Ramos (cell line): ENCODE results near the gene LSAMP.

Source experiments
- in situ Hi-C: fragments of 300-500 bp; cut with MboI; formaldehyde crosslinking; loops from one replicate; pipeline ENCODE4 v1.14.3; 2022; ENCODE audit warnings: low sequenced_read_pairs; ENCODE audit not compliant: unreplicated experiment

LSAMP gene

DNA sequence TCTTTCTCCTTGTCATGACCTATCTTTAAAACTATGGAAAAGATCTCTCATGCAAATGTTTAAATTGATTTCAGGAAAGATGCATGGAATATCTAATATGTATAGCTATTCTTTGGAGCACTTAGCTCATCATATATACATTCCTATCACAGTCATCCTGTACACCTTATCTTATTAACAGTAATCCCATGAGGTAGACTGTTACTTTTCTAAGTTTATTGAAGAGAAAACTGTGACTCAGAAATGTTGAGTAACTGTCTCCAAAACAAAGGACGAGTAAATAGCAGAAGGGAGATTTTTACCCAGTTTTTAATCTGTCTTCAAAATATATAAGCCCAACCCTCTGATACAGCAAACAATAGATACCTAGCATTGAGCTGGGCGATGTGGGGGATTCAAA lies 513.7 kb downstream of the LSAMP start:
- in situ Hi-C loops: no loop called here

DNA sequence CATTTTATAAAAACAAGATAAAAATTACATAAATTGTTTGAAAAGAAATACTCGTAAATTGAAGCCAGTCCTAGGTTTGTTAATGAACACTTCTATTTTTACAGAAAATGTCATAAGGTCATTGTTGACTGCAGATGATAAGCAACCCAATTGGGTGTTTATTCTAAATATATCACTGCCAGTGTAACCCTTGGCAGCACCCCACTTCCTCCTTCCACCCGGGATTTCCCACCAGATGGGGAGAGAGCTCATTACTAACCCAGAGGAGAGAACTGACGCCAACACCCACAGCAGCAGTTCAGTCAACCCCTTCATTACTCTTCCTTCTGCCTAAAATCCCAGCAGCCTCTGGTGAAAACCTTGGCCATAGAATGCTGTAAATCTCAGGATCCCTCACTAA lies 514.4 kb downstream of the LSAMP start:
- in situ Hi-C loops: no loop called here

DNA sequence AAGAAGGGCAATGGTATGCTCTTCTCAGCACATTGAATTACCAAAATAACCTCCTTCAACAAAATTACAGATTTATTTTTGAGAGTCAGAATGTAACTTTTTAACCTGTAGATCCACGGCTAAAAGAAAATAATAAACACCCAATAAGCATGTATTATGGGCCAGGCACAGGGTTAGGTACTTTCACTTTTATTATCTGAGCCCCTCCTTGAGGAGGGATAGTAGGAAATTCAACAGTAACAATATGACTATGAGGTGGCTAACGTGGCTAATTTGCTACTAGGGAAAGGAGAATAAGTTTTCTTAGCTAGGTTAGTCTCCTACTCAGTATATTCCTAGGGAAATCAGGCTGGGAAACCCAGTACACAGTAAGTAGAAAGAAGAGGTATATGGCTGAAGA lies 515.1 kb downstream of the LSAMP start:
- in situ Hi-C loops: no loop called here

DNA sequence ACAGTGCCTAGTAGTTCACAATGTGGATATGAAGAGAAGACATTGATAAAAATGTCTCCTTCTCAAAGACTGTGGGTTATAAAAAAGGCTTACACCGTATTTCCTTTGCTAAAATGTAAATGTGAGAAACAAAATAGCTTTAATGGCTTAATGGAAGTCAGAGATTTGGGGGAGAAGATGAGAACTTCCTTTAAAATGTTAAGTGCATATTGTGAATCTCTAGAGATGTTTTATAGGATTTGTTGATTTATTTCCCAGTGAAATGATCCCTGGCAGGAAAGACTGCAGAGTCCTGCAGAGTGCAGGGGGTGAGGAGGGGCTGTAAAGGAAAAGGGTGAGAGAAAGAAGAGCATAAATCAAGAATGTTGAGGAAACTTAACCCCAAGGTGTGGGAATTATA lies 516.9 kb downstream of the LSAMP start:
- in situ Hi-C loops: no loop called here

DNA sequence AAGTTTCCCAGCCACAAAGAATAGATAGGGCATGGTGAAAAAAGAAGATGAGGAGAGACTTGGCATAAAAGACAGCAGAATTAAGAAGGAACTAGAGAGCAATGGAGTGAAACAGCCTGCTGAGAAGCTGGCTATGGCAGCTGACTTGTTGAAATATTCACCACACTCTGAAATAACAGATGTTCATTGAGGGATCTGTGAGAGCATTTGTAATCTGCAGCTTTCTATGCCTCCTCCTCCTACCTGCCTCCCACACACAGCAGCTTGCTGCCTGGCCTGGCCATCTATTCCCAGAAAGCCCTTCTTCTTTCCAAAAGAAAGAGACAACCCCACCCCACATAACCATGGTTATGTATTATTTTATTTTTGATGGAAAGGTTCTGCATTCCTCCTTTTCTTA lies 518.1 kb downstream of the LSAMP start:
- in situ Hi-C loops: no loop called here

DNA sequence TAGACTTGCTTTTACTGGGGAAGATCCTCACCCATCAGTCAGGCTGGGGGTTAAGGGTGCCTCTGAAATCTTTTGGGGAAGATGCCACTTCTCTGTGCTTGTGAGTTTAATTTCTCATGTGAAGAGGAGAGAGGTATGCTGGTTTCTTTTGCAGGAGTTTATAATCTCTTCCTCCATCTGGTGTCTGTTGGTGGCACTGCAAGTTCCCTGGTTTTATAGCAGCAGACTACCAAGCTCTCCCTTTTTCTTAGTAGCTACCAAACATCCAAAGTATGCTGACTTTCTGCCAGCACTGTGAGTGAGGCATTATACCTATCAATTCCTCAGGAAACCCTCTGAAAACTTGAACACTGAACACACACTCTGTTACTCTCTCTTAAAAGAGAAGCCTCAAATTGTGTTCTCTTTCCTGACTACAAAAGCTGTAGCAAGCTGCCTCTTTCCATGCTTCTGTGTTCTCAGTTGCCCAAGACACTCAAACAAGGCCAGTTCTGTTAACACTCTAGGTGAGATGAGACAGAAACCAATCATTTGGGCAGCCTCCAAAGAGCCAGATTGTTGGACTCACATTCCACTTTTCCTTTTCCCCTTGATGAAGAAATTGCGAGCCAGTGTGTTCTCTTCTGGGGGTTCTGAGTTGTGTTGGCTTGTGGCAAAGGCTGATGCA lies 522.5 kb downstream of the LSAMP start:
- in situ Hi-C loops: no loop called here

DNA sequence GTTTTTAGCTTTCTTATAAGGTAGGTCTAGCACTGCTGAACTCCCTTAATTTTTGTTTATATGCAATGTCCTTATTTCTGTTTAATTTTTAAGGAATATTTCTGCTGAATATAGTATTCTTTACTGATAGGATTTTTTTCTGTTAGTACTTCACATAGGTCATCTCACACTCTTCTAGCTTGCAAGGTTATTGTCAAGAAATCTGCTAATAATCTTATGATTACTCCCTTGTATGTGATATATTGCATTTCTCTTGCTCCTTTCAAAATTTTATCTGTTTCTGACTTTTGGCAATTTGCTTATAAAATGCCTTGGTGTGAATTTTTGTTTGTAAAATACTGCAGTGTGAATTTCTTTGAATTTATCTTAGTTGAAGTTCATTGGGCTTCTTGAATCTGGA lies 523.6 kb downstream of the LSAMP start:
- in situ Hi-C loops: no loop called here

DNA sequence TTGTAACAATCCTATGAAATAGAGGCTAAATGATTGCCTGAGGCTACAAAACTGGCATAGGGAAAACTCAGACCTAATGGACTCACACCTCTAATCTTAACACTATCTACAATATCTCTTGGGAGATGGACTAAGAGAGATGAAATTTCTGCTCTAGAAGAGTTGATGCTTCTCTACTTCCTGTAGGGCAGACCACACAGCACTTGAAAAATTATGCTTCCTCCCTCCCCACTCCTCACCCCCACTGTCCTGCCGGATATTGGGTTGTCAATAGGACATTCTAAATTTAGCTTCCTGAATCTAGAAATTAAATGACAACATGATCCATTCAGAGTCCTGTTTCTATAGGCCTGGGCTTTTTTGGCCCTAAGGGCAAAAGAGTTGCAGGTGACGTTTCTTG lies 526.4 kb downstream of the LSAMP start:
- in situ Hi-C loops: no loop called here

DNA sequence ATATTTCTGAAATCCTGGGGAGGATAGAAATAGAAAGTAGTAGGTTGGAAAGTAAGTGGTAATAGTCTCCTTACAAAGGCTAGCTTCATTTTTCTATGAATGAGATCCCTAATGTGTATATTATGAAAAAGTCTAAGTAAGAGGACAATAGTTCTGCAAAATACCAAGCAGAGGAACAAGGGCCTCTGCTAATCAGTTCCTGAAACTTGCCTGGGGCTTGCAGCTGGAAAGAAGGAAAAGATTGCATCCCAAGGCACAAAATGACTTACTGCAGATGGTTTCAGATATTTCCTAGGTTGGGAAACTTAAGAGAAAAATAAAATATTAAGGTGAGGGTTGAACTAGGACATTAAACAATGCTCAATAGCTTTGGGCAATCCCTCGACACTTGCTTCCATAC lies 528.4 kb downstream of the LSAMP start:
- in situ Hi-C loops: no loop called here

DNA sequence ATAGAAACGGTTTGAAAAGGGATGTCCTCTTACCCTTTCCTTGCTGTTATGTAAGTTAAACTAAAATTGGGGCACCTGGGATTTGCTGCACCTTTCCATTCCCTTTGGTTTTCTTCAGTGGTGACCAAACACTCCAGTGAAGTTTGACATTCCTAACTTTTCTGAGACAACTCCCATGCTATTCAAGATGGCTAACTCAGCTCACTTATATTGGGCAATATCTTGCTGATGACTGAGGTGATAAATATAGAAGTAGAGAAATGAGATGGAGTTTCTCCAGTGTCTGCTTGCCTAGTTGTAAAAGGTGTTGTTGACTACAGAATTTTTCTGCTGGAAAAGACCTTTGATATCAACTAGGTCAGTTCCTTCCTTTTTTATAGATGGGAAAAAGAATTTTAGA lies 530.2 kb downstream of the LSAMP start:
- in situ Hi-C loops: no loop called here

DNA sequence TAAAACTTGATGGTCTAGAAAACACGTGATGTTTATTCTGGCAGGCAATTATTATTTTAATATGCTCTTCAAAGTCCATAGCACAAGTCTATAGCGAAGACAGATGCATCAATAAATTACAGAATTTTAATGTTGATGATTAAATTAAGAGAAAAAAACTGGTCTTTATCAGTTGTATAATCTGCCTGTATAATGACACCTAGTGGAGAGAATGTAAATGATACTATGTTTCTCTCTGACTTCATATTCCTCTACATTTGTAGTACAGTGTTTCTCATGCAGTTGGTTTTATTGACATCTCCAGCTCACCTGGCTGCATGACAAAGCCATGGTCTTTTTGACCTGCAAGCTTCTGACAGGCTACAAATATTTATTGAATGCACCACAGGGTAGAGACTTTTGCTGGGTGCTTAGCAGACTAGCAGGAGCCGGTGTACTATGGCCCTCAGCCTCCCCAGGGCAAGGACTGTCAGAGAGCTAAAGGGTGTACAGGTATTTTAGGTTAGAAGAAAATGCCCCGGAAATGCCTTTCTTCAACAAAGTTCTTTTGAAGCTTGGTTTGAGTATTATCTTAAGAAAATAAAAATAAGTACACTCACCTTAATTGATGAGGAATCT lies 532.1 kb downstream of the LSAMP start:
- in situ Hi-C loops: no loop called here

DNA sequence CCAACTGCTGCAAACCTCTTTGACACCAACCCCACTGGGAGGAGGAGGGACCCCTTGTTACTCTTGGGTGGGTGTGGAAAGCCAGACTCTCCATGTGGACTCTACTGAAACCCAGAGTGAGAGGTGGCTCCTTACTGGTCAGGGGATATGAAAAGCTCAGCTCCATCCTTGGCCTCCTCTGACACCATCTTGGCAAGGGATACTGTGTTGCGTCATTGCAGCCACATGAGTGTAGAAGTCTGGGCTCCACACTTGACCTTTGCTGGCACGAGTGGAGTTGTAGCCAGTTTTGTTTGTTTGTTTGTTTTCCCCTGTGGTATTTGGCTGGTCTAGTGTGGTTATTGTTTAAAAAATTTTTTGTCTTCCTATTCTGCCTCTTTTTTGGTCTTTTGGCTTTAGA lies 532.9 kb downstream of the LSAMP start:
- in situ Hi-C loops: no loop called here

DNA sequence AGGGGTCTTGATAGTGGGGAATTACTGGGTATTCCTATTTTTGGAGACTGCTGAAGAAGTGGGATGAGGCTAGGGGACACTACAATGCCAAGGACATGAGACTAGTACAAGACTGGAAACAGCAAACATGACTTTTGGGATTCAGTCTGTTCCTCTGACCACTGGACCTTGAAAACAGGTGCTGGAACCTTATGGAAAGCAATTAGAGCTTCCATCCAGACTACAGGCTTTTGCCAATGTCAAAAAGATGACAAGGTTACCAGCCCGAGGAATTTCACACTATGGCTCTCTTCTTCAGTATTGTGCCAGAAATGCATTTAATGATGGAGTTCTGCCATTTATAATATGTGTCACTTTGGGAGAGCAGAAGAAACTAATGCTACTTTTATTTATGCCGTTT lies 539.4 kb downstream of the LSAMP start:
- in situ Hi-C loops: no loop called here

DNA sequence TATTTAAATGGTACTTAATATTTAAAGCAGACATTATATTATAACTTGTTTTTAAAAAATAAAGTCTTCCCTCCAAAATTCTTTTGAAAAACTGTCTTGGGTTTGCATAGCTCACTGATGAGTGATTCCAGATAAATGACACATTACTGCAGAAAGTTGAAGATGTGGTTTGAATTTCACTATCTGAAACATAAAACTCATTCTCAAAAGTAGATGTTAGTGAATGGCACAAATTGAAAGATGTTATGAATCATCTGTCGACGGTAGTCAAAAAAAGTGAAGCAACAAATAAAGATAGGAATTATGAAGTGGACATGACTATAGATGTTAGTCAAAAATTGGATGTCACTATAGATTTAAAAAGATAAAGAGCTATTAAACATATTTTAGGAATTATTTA lies 541.4 kb downstream of the LSAMP start:
- in situ Hi-C loops: no loop called here

DNA sequence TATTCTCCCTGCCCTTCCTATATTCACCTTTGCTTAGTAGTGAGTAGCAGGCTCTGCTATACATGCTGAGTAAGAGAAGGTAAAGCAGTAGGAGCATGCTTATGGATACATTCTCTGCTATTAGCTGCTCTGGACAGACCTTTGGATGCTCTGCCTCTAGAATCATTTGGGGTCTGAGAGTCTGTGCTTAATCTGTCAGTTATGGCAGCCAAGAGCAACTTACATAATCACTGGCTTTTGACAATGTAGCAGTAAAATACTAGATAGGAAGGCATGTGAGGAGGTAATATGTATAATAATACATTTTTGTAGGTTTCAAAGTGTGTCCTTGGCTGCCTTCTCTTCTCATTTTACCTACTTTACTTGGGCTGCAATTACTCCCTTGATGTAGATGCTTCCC lies 544.3 kb downstream of the LSAMP start:
- in situ Hi-C loops: no loop called here

DNA sequence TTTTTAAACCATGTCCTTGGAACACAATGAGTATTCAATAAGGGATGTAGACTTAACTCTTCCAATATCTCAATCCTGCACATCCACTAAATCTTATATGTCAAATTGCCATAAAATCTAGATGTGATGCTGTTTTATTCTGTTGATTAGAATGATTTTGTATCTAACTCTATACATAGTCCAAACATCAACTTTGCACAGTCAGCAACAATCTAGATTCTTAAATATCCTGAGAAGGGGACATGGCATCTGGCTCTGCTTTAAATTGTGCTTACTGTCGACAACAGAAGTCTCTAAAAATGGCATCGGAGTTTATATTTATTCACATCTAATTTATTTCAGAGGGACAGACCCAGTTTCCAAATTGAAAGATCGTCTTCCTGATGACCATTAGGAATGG lies 545.8 kb downstream of the LSAMP start:
- in situ Hi-C loops: no loop called here

DNA sequence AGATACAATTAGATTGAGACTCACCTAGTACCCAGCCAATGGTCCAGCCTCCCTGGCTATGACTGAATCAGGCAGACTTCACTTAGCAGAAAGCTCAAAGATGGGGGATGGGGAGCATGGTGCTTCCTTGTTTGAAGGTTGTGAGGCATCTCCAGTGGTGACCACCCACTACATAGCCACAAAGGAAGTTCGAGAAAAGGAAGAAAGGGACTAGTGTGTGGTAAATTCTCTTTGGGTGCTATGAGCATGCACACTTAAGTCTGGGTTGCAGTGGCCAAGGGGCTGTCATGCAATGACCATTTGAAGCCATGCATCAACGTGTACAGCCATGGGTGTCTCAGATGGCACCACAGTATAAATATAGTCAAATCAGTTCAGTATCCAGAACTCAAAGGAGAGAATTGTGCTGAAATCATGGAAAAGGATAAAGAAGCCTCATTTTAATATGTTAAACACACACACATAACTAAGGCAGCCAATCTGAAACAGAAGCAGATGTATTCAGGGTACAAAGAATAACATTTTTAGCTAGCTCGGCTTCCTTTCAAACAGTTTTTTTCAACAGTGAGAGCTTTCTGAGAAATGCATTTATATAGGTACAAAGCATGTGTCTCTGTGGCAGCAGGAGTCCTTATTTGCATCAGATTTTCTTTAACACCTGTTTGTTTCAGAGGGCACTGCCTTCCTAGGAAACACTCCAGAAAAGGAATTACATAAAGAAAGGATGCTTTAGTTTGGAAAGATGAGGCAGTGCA lies 546.5 kb downstream of the LSAMP start:
- in situ Hi-C loops: no loop called here

DNA sequence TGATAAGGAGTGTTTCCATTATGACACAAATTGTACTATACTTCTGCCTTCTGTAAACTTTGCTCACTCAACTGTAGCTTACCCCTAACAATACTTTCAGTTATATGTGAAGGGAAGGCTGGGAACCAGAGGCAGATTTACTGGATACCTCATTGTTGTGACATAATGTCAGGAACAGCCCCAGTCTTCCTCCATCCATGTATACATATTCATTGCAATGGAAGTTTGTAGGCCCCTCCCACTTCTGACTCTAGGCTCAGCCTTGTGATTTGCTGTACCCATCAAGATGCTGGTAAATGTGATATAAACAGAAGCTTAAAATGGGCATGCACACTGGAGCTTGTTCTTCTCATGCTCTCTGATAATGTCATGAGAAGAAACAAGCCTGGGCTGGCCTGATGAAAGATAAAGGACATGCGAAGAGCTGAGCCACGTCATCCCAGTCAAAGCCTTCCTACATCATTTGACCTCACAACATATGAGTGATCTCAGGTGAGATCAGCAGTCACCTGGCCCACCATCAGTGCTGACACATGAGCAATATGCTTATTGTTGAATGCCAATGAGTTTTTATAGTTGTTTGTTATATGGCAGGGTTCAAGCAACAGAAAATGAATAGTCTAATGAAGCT lies 554.2 kb downstream of the LSAMP start:
- in situ Hi-C loops: no loop called here

DNA sequence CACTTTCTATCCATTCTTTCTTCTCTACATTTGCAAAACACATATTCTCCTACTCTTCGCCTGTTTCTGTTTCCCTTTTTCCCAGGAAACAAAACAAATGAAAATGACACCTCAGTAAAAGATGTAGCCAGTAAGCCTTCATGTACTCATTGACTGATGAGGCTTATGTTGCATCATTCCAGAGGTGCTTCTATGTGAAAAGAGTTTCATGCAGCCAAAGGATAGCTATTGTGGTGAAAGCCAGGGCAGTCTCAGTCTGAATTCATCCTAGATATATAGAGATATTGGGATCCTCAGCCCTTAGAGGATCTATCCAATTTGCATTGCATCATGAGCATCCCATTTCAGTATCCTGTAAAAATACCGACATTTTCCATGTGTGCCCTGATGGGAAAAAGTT lies 554.7 kb downstream of the LSAMP start:
- in situ Hi-C loops: no loop called here

DNA sequence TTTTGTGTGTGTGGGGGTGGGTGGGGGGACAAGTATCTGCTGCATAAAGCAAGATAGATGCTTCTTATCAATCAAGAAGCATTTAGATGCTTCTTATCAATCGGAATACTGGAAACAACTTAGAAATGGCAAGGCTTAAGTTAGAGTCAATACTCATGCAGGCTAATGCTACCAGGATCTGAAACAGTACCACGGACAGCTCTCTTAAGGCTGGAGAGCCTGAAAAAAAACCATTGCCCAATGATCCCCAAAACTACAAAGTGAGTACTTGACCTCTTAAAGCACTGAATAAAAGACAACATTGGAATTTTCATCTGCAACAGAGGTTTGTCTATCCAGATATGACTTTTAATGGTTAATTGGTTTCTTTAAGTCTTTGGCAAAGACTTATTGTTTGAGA lies 559.7 kb downstream of the LSAMP start:
- in situ Hi-C loops: no loop called here

DNA sequence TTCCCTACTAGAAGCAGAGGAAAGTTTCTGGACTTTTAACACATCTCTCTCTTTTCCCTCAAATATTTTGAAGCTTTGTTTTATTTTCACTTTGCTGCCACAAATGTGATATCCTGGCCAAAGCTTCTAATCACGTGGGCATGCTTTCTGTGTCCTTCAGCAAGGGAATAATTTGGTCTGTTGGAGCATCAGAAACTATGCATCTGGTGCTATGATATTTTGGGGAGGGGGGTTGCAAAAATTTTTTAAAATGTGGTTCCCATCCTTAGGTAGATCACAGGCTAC lies 567.7 kb downstream of the LSAMP start:
- in situ Hi-C loops: no loop called here
